ENCODE data around the gene APOC4.

Gene APOC4

DNA sequence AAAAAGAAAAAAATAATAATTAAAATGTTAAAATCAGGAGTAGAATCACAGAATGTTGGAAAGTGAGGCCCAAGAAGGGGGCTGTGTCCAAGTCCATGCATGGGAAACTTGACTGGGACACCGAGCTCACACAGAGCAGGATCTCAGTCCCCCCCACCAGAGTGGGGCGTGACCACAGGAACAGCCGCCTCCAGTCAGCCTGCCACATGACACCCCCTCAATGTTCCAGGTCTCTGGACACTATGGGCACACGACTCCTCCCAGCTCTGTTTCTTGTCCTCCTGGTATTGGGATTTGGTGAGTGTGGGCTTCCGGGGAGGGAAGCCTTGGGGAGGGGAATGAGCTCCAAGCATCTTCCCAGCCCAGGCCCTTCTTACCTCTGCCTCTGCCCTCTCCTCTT is 6.2 kb downstream of the APOC4 start:
- no peaks in the 10 kb centered on the region for H3K79me2 ChIP-seq (ENCODE audit: low read length)
- no peak overlapping the region for H3K4me2 ChIP-seq (ENCODE audit: low read length)
- peaks cover 5% of the 10 kb centered on the region; the same call in 1 of the 2 replicates for H3K4me1 ChIP-seq (ENCODE audit: low read length)
- no peaks in the 10 kb centered on the region for H3K27me3 ChIP-seq (ENCODE audit: low read depth, low read length)
- H3K9me3 ChIP-seq (ENCODE audit: insufficient read depth, low read length), result no peaks in the 10 kb centered on the region
- no peak overlapping the region for H3K4me3 ChIP-seq (ENCODE audit: low read length)
- H3K9ac ChIP-seq (ENCODE audit: low read length), result no peak overlapping the region
- no peaks in the 10 kb centered on the region for H4K20me1 ChIP-seq (ENCODE audit: insufficient read depth, low read length)
- H3K27ac ChIP-seq (ENCODE audit: low read length), result no peak overlapping the region
- H2AFZ ChIP-seq (ENCODE audit: low read depth, low read length), result no peak overlapping the region
- TF ChIP-seq EZH2phosphoT487 (IDR thresholded peaks at IDR 0.05; ENCODE audit: low read depth), result no peak
- TF ChIP-seq, protein P1, sequence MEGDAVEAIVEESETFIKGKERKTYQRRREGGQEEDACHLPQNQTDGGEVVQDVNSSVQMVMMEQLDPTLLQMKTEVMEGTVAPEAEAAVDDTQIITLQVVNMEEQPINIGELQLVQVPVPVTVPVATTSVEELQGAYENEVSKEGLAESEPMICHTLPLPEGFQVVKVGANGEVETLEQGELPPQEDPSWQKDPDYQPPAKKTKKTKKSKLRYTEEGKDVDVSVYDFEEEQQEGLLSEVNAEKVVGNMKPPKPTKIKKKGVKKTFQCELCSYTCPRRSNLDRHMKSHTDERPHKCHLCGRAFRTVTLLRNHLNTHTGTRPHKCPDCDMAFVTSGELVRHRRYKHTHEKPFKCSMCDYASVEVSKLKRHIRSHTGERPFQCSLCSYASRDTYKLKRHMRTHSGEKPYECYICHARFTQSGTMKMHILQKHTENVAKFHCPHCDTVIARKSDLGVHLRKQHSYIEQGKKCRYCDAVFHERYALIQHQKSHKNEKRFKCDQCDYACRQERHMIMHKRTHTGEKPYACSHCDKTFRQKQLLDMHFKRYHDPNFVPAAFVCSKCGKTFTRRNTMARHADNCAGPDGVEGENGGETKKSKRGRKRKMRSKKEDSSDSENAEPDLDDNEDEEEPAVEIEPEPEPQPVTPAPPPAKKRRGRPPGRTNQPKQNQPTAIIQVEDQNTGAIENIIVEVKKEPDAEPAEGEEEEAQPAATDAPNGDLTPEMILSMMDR (IDR thresholded peaks at IDR 0.05; ENCODE audit: low read depth, low read length), result no peak
- H3K36me3 ChIP-seq (replicated peaks; ENCODE audit: low read depth, low read length), result no peaks in the 10 kb centered on the region

DNA sequence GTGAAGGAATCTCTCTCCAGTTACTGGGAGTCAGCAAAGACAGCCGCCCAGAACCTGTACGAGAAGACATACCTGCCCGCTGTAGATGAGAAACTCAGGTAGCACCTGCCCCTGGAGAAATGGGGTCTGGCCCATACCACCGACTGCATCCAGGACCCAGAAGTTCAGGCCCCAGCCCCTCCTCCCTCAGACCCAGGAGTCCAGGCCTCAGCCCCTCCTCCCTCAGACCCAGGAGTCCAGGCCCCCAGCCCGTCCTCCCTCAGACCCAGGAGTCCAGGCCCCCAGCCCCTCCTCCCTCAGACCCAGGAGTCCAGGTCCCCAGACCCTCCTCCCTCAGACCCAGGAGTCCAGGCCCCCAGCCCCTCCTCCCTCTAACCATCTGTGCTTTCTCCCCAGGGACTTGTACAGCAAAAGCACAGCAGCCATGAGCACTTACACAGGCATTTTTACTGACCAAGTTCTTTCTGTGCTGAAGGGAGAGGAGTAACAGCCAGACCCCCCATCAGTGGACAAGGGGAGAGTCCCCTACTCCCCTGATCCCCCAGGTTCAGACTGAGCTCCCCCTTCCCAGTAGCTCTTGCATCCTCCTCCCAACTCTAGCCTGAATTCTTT is 6.8 kb downstream of the APOC4 start:
- Histone ChIP-seq H2AFZ (ENCODE audit: low read depth, low read length) (no peak overlapping the region), H3K4me3 (ENCODE audit: low read length) (no peak overlapping the region)

DNA sequence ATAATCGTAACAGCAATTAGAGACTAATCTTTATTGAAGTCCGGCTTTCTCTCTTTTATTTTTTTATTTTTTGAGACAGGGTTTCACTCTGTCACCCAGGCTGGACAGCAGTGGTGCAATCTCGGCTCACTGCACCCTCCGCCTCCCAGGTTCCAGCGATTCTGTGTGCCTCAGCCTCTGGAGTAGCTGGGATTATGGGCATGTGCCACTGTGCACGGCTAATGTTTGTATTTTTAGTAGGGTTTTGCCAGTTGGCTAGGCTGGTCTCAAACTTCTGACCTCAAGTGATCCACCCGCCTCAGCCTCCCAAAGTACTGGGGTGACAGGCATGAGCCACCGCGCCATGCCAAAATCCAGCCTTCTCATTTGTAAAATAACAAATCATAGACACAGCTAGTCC is 7.5 kb downstream of the APOC4 start:
- TF ChIP-seq EZH2phosphoT487 (IDR thresholded peaks at IDR 0.05; ENCODE audit: low read depth), result no peak
- H3K79me2 ChIP-seq (ENCODE audit: low read length), result peaks cover 11% of the 10 kb centered on the region; the same call in 1 of the 2 replicates
- peaks cover 6% of the 10 kb centered on the region for H3K4me1 ChIP-seq (ENCODE audit: low read length)
- no peak overlapping the region for H3K4me3 ChIP-seq (ENCODE audit: low read length)
- no peaks in the 10 kb centered on the region for H3K36me3 ChIP-seq (replicated peaks; ENCODE audit: low read depth, low read length)
- no peaks in the 10 kb centered on the region for H3K27me3 ChIP-seq (ENCODE audit: low read depth, low read length)
- no peak overlapping the region for H3K4me2 ChIP-seq (ENCODE audit: low read length)
- H4K20me1 ChIP-seq (ENCODE audit: insufficient read depth, low read length), result no peaks in the 10 kb centered on the region
- H3K9ac ChIP-seq (ENCODE audit: low read length), result no peak overlapping the region
- H3K9me3 ChIP-seq (ENCODE audit: insufficient read depth, low read length), result no peaks in the 10 kb centered on the region
- no peak overlapping the region for H3K27ac ChIP-seq (ENCODE audit: low read length)
- no peak overlapping the region for H2AFZ ChIP-seq (ENCODE audit: low read depth, low read length)

More for the DNA sequence above, 6.8 kb downstream of the APOC4 start:
- TF ChIP-seq, protein P1 (IDR thresholded peaks at IDR 0.05; ENCODE audit: low read depth, low read length), result no peak
- no peak for TF ChIP-seq EZH2phosphoT487 (IDR thresholded peaks at IDR 0.05; ENCODE audit: low read depth)
- H3K27ac ChIP-seq (ENCODE audit: low read length), result no peak overlapping the region
- H3K79me2 ChIP-seq (ENCODE audit: low read length), result peaks cover 4% of the 10 kb centered on the region; the same call in 1 of the 2 replicates
- H3K27me3 ChIP-seq (ENCODE audit: low read depth, low read length), result no peaks in the 10 kb centered on the region
- no peaks in the 10 kb centered on the region for H3K9me3 ChIP-seq (ENCODE audit: insufficient read depth, low read length)
- no peaks in the 10 kb centered on the region for H3K36me3 ChIP-seq (replicated peaks; ENCODE audit: low read depth, low read length)
- no peaks in the 10 kb centered on the region for H4K20me1 ChIP-seq (ENCODE audit: insufficient read depth, low read length)
- peaks cover 6% of the 10 kb centered on the region for H3K4me1 ChIP-seq (ENCODE audit: low read length)
- H3K4me2 ChIP-seq (ENCODE audit: low read length), result no peak overlapping the region
- no peak overlapping the region for H3K9ac ChIP-seq (ENCODE audit: low read length)

DNA sequence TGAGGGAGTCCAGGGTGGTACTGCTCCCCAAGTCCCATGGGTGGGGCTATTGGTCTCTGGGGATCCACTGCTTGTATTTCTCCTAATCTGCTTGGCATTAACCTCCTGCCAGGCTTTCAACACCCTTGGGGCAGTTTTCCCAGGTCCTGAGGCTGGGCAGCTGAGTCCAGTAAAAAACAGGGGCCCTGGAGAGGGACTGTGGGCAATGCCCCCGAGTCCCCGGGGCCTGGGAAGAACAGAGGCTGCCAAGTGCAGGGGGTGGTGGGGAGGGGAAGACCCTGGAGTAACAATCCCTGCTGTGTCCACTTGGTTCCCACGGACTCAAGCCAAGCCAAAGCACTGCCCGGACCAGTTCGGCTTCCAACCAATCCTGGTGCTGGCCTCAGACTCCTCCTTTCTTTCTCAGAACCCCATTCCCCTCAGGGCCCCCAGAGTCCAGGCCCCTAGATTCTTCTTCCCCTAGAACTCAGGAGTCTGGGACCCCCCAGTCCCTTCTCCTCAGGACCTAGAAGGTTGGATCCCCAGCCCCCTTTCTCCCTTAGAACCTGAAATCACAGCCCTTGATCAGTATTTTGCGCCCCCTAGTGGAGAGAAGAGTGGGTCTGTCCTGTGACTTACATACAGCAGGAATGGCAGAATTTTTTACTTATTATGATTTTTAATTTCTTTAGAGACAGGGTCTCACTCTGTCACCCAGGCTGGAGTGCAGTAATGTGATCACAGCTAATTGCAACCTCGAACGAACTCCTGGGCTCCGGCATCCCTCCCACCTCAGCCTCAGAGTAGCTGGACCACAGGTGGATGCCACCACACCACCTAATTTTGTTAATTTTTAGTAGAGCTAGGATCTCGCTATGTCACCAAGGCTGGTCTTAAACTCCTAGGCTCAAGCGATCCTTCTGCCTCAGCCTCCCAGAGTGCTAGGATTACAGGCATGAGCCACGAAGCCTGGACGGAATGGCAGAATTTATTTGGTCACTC is 9.4 kb downstream of the APOC4 start:
- Histone ChIP-seq H3K4me1 (ENCODE audit: low read length) (peaks cover 13% of the 10 kb centered on the region), H3K27ac (ENCODE audit: low read length) (no peak overlapping the region), H3K9ac (ENCODE audit: low read length) (no peak overlapping the region), H3K27me3 (ENCODE audit: low read depth, low read length) (no peaks in the 10 kb centered on the region), H2AFZ (ENCODE audit: low read depth, low read length) (no peak overlapping the region), H4K20me1 (ENCODE audit: insufficient read depth, low read length) (peaks cover 11% of the 10 kb centered on the region), H3K4me2 (ENCODE audit: low read length) (no peak overlapping the region), H3K79me2 (ENCODE audit: low read length) (peaks cover 25% of the 10 kb centered on the region), H3K9me3 (ENCODE audit: insufficient read depth, low read length) (no peaks in the 10 kb centered on the region), H3K36me3 (replicated peaks; ENCODE audit: low read depth, low read length) (no peaks in the 10 kb centered on the region), H3K4me3 (ENCODE audit: low read length) (no peak overlapping the region)
- TF ChIP-seq, protein P1 (IDR thresholded peaks at IDR 0.05; ENCODE audit: low read depth, low read length), result peak; percentile 96
- TF ChIP-seq EZH2phosphoT487 (IDR thresholded peaks at IDR 0.05; ENCODE audit: low read depth), result no peak

Measured in OCI-LY3 (cell line).